Activated T-cell treated with anti-CD3 and anti-CD28 coated beads for 4 hours (primary cell): ENCODE measurements around the gene POC5.
"Not testable (repeated sequence)": the region's sequence is repeated elsewhere in the genome, so short reads cannot be mapped to it uniquely, and the experiment has no call there.

Experiments used
- DNase-seq: peaks from one replicate; pipeline ENCODE4 v3.0.0-alpha.2; 2020

Gene POC5

GRCh38 chr5:75695472-75696351 is 21.5 kb downstream of the POC5 start:
- DNase-seq: not testable (repeated sequence)

GRCh38 chr5:75694781-75695180 is 22.5 kb downstream of the POC5 start:
- no peak for DNase-seq

GRCh38 chr5:75690669-75691068 is 26.6 kb downstream of the POC5 start:
- no peak for DNase-seq

- no peak for DNase-seq
These were observed 30.8 kb downstream of the POC5 start for GRCh38 chr5:75686480-75686879.

GRCh38 chr5:75685141-75685540 is 32.1 kb downstream of the POC5 start:
- DNase-seq: no peak

GRCh38 chr5:75681125-75681830 is 36.0 kb downstream of the POC5 start:
- no peak for DNase-seq

GRCh38 chr5:75678155-75678554 is 39.1 kb downstream of the POC5 start:
- DNase-seq: no peak

GRCh38 chr5:75677607-75678006 is 39.6 kb downstream of the POC5 start:
- no peak for DNase-seq

- no peak for DNase-seq
These were observed 41.5 kb downstream of the POC5 start for GRCh38 chr5:75675783-75676182.

GRCh38 chr5:75672616-75673015 is 44.6 kb downstream of the POC5 start:
- no peak for DNase-seq

- no peak for DNase-seq
These were observed 45.7 kb downstream of the POC5 start for GRCh38 chr5:75671506-75671905.

- no peak for DNase-seq
These were observed 46.7 kb downstream of the POC5 start for GRCh38 chr5:75670577-75670976.

- peak; percentile 9 for DNase-seq
These were observed 48.1 kb downstream of the POC5 start for GRCh38 chr5:75668977-75669689.

- no peak for DNase-seq
These were observed 48.8 kb downstream of the POC5 start for GRCh38 chr5:75668445-75668844.

GRCh38 chr5:75667586-75667985 is 49.7 kb downstream of the POC5 start:
- DNase-seq: no peak

GRCh38 chr5:75666801-75667200 is 50.4 kb downstream of the POC5 start:
- no peak for DNase-seq

- DNase-seq: no peak
These were observed 52.3 kb downstream of the POC5 start for GRCh38 chr5:75664979-75665378.

GRCh38 chr5:75663579-75664284 is 53.5 kb downstream of the POC5 start:
- DNase-seq: no peak

GRCh38 chr5:75662061-75662460 is 55.2 kb downstream of the POC5 start:
- DNase-seq: no peak

GRCh38 chr5:75660678-75661465 is 56.4 kb downstream of the POC5 start:
- DNase-seq: no peak

- DNase-seq: no peak
These were observed 57.3 kb downstream of the POC5 start for GRCh38 chr5:75659791-75660450.
